ENCODE data around the gene GP1BB.

GP1BB gene

DNA sequence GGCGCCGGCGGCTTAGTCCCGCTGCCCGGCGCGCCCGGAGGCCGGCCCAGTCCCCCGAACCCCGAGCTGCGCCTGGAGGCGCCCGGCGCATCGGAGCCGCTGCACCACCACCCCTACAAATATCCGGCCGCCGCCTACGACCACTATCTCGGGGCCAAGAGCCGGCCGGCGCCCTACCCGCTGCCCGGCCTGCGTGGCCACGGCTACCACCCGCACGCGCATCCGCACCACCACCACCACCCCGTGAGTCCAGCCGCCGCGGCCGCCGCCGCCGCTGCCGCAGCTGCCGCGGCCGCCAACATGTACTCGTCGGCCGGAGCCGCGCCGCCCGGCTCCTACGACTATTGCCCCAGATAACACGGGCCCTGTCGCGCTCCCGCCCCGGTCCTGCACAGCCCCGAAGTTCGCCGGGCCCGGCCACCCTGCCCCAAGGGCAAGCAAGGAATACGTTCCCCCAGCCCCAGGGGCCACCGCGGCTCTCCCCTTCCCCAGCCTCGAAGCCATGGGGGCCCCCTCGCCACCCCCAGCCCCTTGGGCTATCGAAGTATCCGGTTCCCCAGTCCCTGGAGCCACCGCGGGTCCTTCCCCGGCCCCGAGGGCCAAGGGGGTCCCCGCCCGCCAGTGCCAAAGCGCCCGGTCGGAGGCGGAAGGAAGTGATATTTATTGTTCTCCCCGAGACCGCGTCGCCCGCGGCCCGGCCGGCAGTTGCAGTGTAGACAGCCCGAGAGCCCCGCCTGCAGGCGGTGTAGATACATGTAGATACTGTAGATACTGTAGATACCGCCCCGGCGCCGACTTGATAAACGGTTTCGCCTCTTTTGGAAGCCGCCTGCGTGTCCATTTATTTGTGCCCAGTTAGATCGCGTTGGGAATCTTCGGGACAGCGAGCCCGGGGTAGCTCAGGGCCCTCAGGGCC, 43.4 kb downstream of the GP1BB start:
- no peak for DNase-seq (ENCODE audit: low spot score)

DNA sequence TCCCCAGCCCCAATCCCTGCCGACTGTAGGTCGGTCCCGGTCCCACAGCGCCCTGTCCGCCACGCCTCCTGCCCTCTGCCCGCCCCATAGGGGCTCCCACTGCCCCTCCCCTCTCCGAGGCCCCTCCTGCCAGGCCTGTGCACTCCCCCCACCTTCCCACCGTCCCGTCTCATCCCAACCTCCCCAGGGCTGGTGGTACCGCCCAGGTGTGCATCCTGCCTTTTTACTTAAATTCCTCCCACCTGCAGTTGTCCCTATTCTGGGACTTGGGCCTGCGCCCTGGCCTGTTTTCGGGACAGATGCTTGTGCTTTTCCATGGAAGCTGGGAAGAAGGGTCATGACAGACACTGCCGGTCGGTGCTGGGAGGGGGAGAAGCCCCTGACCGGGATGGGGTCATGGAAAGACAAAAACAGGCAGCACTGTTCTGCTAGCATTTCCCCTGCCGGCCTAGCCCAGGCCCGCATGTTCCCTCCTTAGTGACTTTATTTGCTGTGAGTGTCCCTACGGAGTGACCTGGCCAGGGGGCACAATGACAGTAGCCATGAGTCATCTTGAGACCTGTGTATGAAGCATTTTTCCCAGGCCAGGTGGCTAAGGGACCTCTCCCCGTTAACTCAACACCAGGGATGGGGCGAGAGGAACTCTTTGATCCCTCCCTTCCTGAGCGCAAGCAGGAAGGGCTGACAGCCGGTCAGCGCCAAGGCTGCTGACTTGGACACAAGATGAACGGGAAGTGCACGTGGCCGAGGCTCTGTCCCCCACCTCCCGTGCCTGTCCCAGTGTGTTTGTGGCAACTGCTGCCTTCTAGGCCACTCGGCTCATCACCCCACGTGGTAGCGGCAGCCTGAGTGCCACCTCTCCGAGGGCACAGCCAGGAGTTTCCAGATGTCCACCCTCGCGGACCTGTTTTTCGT, 44.3 kb downstream of the GP1BB start:
- DNase-seq (ENCODE audit: low spot score) = no peak

DNA sequence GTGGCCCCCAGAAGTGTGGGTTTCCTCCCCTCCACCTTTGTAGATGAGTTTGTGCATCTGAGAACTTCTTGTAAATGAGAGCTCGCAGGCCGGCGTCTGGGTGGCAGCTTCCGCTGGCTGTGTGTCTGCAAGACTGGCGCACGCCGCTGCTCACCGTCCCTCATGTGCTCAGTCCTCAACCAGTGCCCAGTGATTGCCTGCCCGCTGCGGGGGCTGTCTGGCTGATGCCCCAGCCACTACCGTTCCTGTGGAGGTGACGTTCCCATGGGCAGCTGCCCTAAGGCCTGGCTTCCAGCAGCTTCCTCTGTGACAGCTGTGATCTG, 46.0 kb downstream of the GP1BB start:
- DNase-seq (ENCODE audit: low spot score) = no peak

DNA sequence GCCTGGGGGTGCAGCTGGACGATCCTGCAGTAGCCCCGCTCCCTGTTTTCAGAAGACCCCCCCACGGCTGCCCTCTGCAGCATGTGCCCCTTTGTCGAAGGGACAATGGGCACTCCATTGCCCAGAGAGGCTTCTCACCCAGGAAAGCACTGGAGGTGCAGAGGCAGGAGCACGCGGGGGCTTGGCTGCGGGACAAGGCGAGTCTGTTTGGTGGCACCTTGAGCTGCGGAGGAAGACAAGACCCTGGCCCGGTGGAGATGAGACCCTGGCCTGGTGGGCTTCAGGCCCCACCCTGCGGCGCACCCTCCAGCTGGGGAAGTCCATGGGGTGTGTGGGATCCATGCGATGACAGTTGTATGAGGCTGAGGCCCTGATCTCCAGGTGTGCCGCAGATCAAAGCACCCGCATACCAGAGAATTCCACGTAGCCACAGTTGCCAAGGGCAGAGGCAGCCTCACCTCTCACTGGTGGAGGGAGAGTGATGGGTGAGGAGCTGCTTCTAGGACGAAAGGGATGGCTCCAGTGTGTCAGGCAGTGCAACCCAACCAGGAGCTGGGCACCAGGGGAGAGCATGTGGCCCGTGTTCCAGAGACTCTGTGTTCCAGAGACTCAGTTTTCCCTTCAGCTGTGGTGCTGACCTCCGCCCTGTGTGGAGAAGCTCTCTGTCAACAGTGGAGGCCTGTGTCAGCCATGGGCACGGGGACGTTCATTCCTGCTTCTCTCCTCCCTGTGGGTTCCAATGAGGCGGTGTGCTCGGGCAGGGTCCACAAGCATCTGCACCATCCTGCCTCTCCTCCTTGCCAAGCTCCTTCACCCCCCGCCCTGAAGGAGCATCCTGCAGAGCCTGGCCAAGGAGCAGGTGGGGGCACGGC, 47.2 kb downstream of the GP1BB start:
- no peak for DNase-seq (ENCODE audit: low spot score)

DNA sequence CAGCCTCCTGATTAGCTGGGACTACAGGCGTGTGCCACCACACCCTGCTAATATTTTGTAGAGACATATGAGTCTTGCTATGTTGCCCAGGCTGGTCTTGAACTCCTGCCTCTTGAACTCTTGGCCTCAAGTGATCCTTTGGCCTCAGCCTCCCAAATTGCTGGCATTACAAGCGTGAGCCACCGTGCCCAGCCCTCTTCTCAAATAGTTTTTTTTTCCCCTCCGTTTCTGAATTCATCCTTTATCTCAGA, 49.0 kb downstream of the GP1BB start:
- no peak for DNase-seq (ENCODE audit: low spot score)

DNA sequence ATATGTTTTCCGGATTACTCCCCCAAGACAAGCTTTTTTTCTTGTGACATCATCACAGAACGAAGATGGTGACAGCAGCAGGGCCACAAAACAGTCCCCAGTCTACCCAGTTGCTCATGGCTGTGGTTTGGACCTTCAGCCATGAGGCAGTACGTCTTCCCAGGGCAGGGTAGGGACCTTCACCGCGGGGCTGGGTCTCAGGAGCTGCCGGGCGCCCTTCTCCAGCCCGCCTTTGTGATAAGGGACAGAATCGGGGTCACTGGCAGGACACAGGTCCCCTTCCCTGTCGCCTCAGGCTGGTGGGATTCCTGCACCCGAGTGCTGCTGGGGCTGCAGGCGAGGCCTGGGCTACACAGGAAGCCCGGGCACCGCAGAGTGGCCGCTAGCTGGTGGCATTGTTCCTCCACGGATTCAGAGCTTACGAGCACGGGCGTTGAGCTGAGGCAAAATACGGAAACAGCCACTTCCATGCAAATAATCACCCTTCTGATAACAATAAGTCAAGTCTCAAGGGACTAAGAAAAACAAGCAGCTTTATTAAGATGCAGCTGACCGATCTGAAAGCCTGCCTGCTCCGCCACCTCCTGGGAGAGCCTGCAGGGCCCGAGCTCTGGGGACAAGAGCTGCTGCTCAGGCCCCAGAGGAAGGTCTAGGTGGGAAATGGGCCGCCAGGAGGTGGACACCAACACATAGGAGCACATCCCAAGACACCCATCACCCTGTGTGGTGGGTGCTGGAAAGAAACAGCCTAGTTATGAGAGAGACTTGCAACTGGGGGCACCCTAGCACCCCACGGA, 49.5 kb downstream of the GP1BB start:
- no peak for DNase-seq (ENCODE audit: low spot score)

DNA sequence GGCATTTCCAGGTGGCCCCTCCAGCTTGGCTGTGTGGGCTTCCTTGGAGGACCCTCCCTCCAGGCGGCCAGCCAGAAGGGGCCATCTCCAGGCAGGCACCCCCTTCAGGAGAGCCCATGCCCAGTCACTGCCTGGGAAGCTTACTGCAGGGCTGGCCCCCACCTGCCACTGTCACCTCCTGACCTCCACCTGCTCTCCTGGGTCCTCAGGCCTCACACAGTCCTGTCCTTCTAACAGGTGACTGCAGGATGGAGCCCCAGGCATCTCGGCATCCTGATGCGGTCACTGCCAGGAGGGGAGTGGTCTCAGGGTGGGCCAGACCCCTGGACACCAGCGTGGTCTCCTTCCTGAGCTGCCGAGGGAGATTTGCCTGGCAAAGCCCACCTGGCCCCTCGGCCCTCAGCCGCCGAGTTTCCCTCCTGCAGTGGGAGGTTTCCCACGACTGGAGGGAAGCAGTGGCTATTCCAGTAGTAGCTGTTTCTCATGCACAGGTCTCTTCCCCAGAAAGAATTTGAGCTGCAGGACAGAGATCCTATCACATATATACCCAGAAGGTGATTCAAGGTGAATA, 50.2 kb downstream of the GP1BB start:
- no peak for DNase-seq (ENCODE audit: low spot score)

All from left forelimb (tissue), 1 donor.